HCT116 (cell line): ENCODE data around the gene ZBTB20. TPM values are rescaled to one million over a fixed set of nuclear protein-coding genes. Genes with fewer than 3 reads are reported as not detected.

Experiments used
- ATAC-seq: fragments of 200-7000 bp; cut with Tn5 transposase; 2 replicates; pipeline ENCODE4 v1.9.1; 2020; ENCODE audit warnings: mild to moderate bottlenecking, moderate library complexity
- BruUV-seq: library from RNA; stranded (reverse); fragments of 400-500 nt; replicated peaks from 2 replicates; lab custom pipeline; 2021; lab: Mats Ljungman, UMichigan
- CTCF ChIA-PET: fragments of 300-600 bp; sonication (Branson Sonifier 250); formaldehyde crosslinking; loops from one replicate; lab custom pipeline; 2021; ENCODE audit warnings: antibody characterized with exemption; lab: Charles Lee
- POLR2A ChIA-PET: fragments of 300-600, 350-600 bp; sonication (Branson Sonifier 250); formaldehyde crosslinking; loops from one replicate; lab custom pipeline; 2021; ENCODE audit warnings: antibody characterized with exemption; lab: Charles Lee
- RAD21 ChIA-PET, 2 experiments: fragments of 300-600 bp; sonication (Branson Sonifier 250); formaldehyde crosslinking; loops; one replicate each; lab custom pipeline; 2023; ENCODE audit warnings: low total read pairs in 2 of 2; ENCODE audit not compliant: uncharacterized antibody in 2 of 2, unreplicated experiment in 2 of 2, low non-redundant PET in 1 of 2; lab: Charles Lee
- DNase-seq: peaks from one replicate; pipeline ENCODE4 v3.0.0-alpha.2; 2010; ENCODE audit warnings: low read depth, low spot score
- H2AFZ ChIP-seq: fragments of 200-600 bp; shearing (Covaris generic), sonication (generic); 2 replicates; pipeline ENCODE4 v1.6.1; 2017; ENCODE audit warnings: low read depth, mixed run types, mixed read lengths, antibody characterized with exemption, low read length; ENCODE audit not compliant: poor library complexity, severe bottlenecking
- H3K27ac ChIP-seq: 2 replicates; pipeline ENCODE4 v1.5.1; 2012; ENCODE audit warnings: low read depth, low read length
- H3K27me3 ChIP-seq: fragments of 200-600 bp; sonication (generic); 2 replicates; pipeline ENCODE4 v1.6.1; 2016; ENCODE audit warnings: mixed run types, low read length, mixed read lengths; ENCODE audit not compliant: insufficient read depth
- H3K36me3 ChIP-seq, 2 experiments: fragments of 200-500 bp in 1 of 2; fragments of 200-600 bp in 1 of 2; sonication (Bioruptor generic) in 1 of 2; sonication (generic) in 1 of 2; 2 replicates each; pipeline versions ENCODE4 v1.5.1 to v1.6.1; 2014 to 2016; ENCODE audit warnings: low read length in 2 of 2, inconsistent platforms in 1 of 2, mixed read lengths in 1 of 2, mixed run types in 1 of 2; ENCODE audit not compliant: insufficient read depth in 2 of 2, control insufficient read depth in 1 of 2
- H3K4me1 ChIP-seq, 2 experiments: fragments of 200-600 bp in 1 of 2; sonication (generic) in 1 of 2; 2 replicates each; pipeline versions ENCODE4 v1.5.1 to v1.6.1; 2012 to 2017; ENCODE audit warnings: low read length in 2 of 2, inconsistent platforms in 1 of 2, mild to moderate bottlenecking in 1 of 2, mixed read lengths in 1 of 2, mixed run types in 1 of 2, moderate library complexity in 1 of 2; ENCODE audit not compliant: insufficient read depth in 2 of 2, control insufficient read depth in 1 of 2
- H3K4me2 ChIP-seq: fragments of 200-600 bp; sonication (generic); 2 replicates; pipeline ENCODE4 v1.6.1; 2017; ENCODE audit warnings: mixed run types, low read length, mixed read lengths
- H3K4me3 ChIP-seq, 2 experiments: fragments of 200-600 bp in 1 of 2; sonication (generic) in 1 of 2; replicated peaks in 1 of 2; 2 replicates each; pipeline ENCODE4 v1.5.1; 2011 to 2016; ENCODE audit warnings: low read length in 2 of 2, control low read depth in 1 of 2, low read depth in 1 of 2, mild to moderate bottlenecking in 1 of 2, mixed read lengths in 1 of 2, mixed run types in 1 of 2
- H3K79me2 ChIP-seq: fragments of 200-600 bp; sonication (generic); 2 replicates; pipeline ENCODE4 v1.6.1; 2017; ENCODE audit warnings: mild to moderate bottlenecking, mixed run types, low read length, moderate library complexity, mixed read lengths; ENCODE audit not compliant: insufficient read depth
- H3K9ac ChIP-seq: fragments of 200-600 bp; sonication (generic); 2 replicates; pipeline ENCODE4 v1.6.1; 2016; ENCODE audit warnings: low read length, mixed read lengths
- H3K9me2 ChIP-seq: fragments of 200-600 bp; sonication (generic), shearing (Covaris generic); 2 replicates; pipeline ENCODE4 v1.6.1; 2017; ENCODE audit warnings: mixed run types, mild to moderate bottlenecking, moderate library complexity; ENCODE audit not compliant: insufficient read depth
- H3K9me3 ChIP-seq, 2 experiments: fragments of 200-500 bp in 1 of 2; fragments of 200-600 bp in 1 of 2; sonication (Bioruptor generic) in 1 of 2; sonication (generic) in 1 of 2; 2 replicates each; pipeline ENCODE4 v1.6.1; 2014 to 2017; ENCODE audit warnings: low read length in 2 of 2, mixed read lengths in 2 of 2, inconsistent platforms in 1 of 2, low read depth in 1 of 2, mild to moderate bottlenecking in 1 of 2, mixed run types in 1 of 2, moderate library complexity in 1 of 2; ENCODE audit not compliant: control insufficient read depth in 1 of 2, insufficient read depth in 1 of 2
- H4K20me1 ChIP-seq: fragments of 200-600 bp; sonication (generic), shearing (Covaris generic); 2 replicates; pipeline ENCODE4 v1.6.1; 2017; ENCODE audit warnings: mixed run types, mild to moderate bottlenecking, moderate library complexity; ENCODE audit not compliant: insufficient read depth
- CBX3 ChIP-seq: IDR thresholded peaks from 2 replicates; pipeline ENCODE4 v1.6.1; 2012; ENCODE audit warnings: low read depth
- CEBPB ChIP-seq: IDR thresholded peaks from 2 replicates; pipeline ENCODE4 v1.6.1; 2012; ENCODE audit warnings: low read depth
- EGR1 ChIP-seq: IDR thresholded peaks from 2 replicates; pipeline ENCODE4 v1.6.1; 2012; ENCODE audit warnings: low read depth
- ELF1 ChIP-seq: IDR thresholded peaks from 2 replicates; pipeline ENCODE4 v1.6.1; 2012; ENCODE audit warnings: low read depth, borderline replicate concordance
- EZH2 ChIP-seq: fragments of 200-600 bp; sonication (generic); IDR thresholded peaks from 2 replicates; pipeline ENCODE4 v1.6.1; 2017; ENCODE audit warnings: antibody characterized with exemption, mixed run types
- FOSL1 ChIP-seq: IDR thresholded peaks from 2 replicates; pipeline ENCODE4 v1.6.1; 2012; ENCODE audit warnings: low read depth
- JUND ChIP-seq: IDR thresholded peaks from 2 replicates; pipeline ENCODE4 v1.6.1; 2012
- POLR2A ChIP-seq: IDR thresholded peaks from 2 replicates; pipeline ENCODE4 v1.7.0; 2011; ENCODE audit warnings: borderline replicate concordance; ENCODE audit not compliant: insufficient read depth, insufficient read length; ENCODE audit errors: extremely low read depth
- POLR2AphosphoS5 ChIP-seq: IDR thresholded peaks from 2 replicates; pipeline ENCODE4 v1.6.1; 2011; ENCODE audit warnings: mild to moderate bottlenecking, low read depth, low read length, moderate library complexity
- SIN3A ChIP-seq: IDR thresholded peaks from 2 replicates; pipeline ENCODE4 v1.6.1; 2012; ENCODE audit warnings: low read depth
- SP1 ChIP-seq: IDR thresholded peaks from 2 replicates; pipeline ENCODE4 v1.6.1; 2012; ENCODE audit warnings: low read depth
- SRF ChIP-seq: IDR thresholded peaks from 2 replicates; pipeline ENCODE4 v1.6.1; 2012; ENCODE audit warnings: low read depth
- TCF7L2 ChIP-seq: IDR thresholded peaks from 2 replicates; pipeline ENCODE4 v1.7.0; 2011; ENCODE audit warnings: borderline replicate concordance, inconsistent platforms; ENCODE audit not compliant: insufficient read depth, insufficient read length; ENCODE audit errors: extremely low read depth
- YY1 ChIP-seq: IDR thresholded peaks from 2 replicates; pipeline ENCODE4 v1.6.1; 2011; ENCODE audit warnings: low read length, low read depth, moderate library complexity, mild to moderate bottlenecking; ENCODE audit not compliant: insufficient replicate concordance; ENCODE audit errors: extremely low read depth
- ZFX ChIP-seq: fragments of 450-650 bp; IDR thresholded peaks from 2 replicates; pipeline ENCODE4 v1.6.1; 2017
- ZNF274 ChIP-seq: fragments of 200-500 bp; sonication (Bioruptor generic); IDR thresholded peaks from 2 replicates; pipeline ENCODE4 v1.6.1; 2014; ENCODE audit warnings: mild to moderate bottlenecking, low read depth, low read length, inconsistent platforms
- intact Hi-C: fragments of 100-400 bp; cut with micrococcal nuclease; formaldehyde crosslinking; loops from 2 replicates; pipeline ENCODE4 v1.10.0; 2022
- total RNA-seq: library from RNA; stranded (reverse); gene quantifications from one replicate; pipeline ENCODE4 v1.2.1, GENCODE V29; 2021; ENCODE audit not compliant: unreplicated experiment
- TF ChIP-seq, protein P1 (sequence below): IDR thresholded peaks from 2 replicates; pipeline ENCODE4 v1.6.1; 2011; ENCODE audit warnings: mild to moderate bottlenecking, low read length, moderate library complexity; ENCODE audit not compliant: insufficient replicate concordance; ENCODE audit errors: extremely low read depth
- TF ChIP-seq, protein P2 (sequence below): IDR thresholded peaks from 2 replicates; pipeline ENCODE4 v1.6.1; 2012
- TF ChIP-seq, protein P3 (sequence below): IDR thresholded peaks from 2 replicates; pipeline ENCODE4 v1.6.1; 2012
- TF ChIP-seq, protein P4 (sequence below), 3 experiments: fragments of 200-600 bp in 1 of 3; sonication (generic) in 1 of 3; IDR thresholded peaks in 2 of 3; conservative IDR thresholded peaks in 1 of 3; 2 replicates each; pipeline ENCODE4 v1.5.1; 2012 to 2017; ENCODE audit warnings: low read depth in 2 of 3, low read length in 2 of 3, antibody characterized with exemption in 1 of 3, borderline replicate concordance in 1 of 3, control low read depth in 1 of 3, mild to moderate bottlenecking in 1 of 3, mixed read lengths in 1 of 3, mixed run types in 1 of 3, moderate library complexity in 1 of 3; ENCODE audit not compliant: insufficient read depth in 1 of 3

The ZBTB20 gene
- total RNA-seq, 1 experiment from 2014 or later = 42.1 TPM

DNA sequence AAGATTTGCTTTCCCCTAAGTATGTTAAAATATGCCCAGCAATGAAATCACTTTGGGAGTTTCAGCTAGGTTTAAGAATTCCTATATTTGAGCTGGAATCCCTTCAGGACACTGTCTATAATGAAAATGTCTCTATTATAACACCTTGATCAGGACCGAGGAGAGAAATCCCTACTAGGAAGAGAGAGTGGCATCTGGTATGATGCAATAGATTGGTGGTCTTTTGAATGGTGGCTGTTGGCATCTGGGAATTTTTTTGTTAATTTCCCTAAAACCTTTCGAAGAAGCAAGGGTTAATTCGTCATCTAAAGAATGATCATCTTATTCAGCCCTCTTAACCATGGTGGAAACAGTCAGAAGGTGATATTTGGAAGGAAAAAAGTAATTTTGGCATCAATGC, 810.2 kb downstream of the ZBTB20 start:
- CTCF ChIA-PET = interaction anchor here (0.6 to 1.1 kb wide), 4 partner anchors 10 to 109 kb away, joined by 3 to 4 read pairs (median 4); no protein-coding TSS in a partner anchor
- H3K27ac ChIP-seq = no peak overlapping the region
- POLR2A ChIA-PET = no interaction called here
- RAD21 ChIA-PET = no interaction called here
- ATAC-seq (no peak), DNase-seq (no peak)
- H3K27me3 ChIP-seq = no peaks in the 10 kb centered on the region
- peaks cover 14% of the 10 kb centered on the region; the same call in 1 of the 2 replicates for H3K79me2 ChIP-seq
- H3K9me2 ChIP-seq = no peaks in the 10 kb centered on the region
- intact Hi-C loops = no loop called here
- H3K4me3 ChIP-seq = no peak overlapping the region
- H3K36me3 ChIP-seq = peaks cover 3 to 35% of the 10 kb centered on the region in 2 experiments; a peak in 3 of 4 replicates
- H4K20me1 ChIP-seq = no peaks in the 10 kb centered on the region
- BruUV-seq = TSS peak; percentile 1
- no peak overlapping the region for H2AFZ ChIP-seq
- H3K9me3 ChIP-seq = no peaks in the 10 kb centered on the region
- TF ChIP-seq POLR2A (no peak), POLR2AphosphoS5 (no peak), EZH2 (no peak), TCF7L2 (no peak), EGR1 (no peak), ZNF274 (no peak), SRF (no peak), SIN3A (no peak), JUND (no peak), CBX3 (no peak), ZFX (no peak), SP1 (no peak), CEBPB (no peak), FOSL1 (no peak), YY1 (no peak), ELF1 (no peak)
- TF ChIP-seq, protein P1, sequence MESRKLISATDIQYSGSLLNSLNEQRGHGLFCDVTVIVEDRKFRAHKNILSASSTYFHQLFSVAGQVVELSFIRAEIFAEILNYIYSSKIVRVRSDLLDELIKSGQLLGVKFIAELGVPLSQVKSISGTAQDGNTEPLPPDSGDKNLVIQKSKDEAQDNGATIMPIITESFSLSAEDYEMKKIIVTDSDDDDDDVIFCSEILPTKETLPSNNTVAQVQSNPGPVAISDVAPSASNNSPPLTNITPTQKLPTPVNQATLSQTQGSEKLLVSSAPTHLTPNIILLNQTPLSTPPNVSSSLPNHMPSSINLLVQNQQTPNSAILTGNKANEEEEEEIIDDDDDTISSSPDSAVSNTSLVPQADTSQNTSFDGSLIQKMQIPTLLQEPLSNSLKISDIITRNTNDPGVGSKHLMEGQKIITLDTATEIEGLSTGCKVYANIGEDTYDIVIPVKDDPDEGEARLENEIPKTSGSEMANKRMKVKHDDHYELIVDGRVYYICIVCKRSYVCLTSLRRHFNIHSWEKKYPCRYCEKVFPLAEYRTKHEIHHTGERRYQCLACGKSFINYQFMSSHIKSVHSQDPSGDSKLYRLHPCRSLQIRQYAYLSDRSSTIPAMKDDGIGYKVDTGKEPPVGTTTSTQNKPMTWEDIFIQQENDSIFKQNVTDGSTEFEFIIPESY = no peak
- TF ChIP-seq, protein P2, sequence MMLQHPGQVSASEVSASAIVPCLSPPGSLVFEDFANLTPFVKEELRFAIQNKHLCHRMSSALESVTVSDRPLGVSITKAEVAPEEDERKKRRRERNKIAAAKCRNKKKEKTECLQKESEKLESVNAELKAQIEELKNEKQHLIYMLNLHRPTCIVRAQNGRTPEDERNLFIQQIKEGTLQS = no peak
- TF ChIP-seq, protein P3, sequence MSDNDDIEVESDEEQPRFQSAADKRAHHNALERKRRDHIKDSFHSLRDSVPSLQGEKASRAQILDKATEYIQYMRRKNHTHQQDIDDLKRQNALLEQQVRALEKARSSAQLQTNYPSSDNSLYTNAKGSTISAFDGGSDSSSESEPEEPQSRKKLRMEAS = no peak
- TF ChIP-seq, protein P4, sequence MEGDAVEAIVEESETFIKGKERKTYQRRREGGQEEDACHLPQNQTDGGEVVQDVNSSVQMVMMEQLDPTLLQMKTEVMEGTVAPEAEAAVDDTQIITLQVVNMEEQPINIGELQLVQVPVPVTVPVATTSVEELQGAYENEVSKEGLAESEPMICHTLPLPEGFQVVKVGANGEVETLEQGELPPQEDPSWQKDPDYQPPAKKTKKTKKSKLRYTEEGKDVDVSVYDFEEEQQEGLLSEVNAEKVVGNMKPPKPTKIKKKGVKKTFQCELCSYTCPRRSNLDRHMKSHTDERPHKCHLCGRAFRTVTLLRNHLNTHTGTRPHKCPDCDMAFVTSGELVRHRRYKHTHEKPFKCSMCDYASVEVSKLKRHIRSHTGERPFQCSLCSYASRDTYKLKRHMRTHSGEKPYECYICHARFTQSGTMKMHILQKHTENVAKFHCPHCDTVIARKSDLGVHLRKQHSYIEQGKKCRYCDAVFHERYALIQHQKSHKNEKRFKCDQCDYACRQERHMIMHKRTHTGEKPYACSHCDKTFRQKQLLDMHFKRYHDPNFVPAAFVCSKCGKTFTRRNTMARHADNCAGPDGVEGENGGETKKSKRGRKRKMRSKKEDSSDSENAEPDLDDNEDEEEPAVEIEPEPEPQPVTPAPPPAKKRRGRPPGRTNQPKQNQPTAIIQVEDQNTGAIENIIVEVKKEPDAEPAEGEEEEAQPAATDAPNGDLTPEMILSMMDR (IDR thresholded peaks at IDR 0.05 in 2 of 3, conservative IDR thresholded peaks at IDR 0.05 in 1 of 3; ENCODE audit: borderline replicate concordance in 1 of 3, insufficient read depth in 1 of 3, low read depth in 2 of 3, low read length in 2 of 3) = no peak
- no peak overlapping the region for H3K4me2 ChIP-seq
- H3K9ac ChIP-seq = no peak overlapping the region
- no peaks in the 10 kb centered on the region for H3K4me1 ChIP-seq
